PFSK-1 (cell line): ENCODE results near the gene DIP2B.

Experiments
- POLR2AphosphoS5 ChIP-seq: IDR thresholded peaks from 2 replicates; pipeline ENCODE4 v1.6.1; 2012; ENCODE audit warnings: low read depth, mild to moderate bottlenecking, control low read depth, low read length, moderate library complexity
- TAF1 ChIP-seq: IDR thresholded peaks from 2 replicates; pipeline ENCODE4 v1.6.1; 2012; ENCODE audit warnings: low read length, control low read depth, borderline replicate concordance; ENCODE audit not compliant: insufficient read depth
- TF ChIP-seq, protein P1 (sequence below), 2 experiments: IDR thresholded peaks; 2 replicates each; pipeline versions ENCODE4 v1.6.1 to v1.8.0; 2011 to 2012; ENCODE audit warnings: low read depth in 2 of 2, low read length in 2 of 2, control low read depth in 1 of 2, inconsistent platforms in 1 of 2, mild to moderate bottlenecking in 1 of 2, moderate library complexity in 1 of 2; ENCODE audit not compliant: insufficient read depth in 1 of 2

DNA sequence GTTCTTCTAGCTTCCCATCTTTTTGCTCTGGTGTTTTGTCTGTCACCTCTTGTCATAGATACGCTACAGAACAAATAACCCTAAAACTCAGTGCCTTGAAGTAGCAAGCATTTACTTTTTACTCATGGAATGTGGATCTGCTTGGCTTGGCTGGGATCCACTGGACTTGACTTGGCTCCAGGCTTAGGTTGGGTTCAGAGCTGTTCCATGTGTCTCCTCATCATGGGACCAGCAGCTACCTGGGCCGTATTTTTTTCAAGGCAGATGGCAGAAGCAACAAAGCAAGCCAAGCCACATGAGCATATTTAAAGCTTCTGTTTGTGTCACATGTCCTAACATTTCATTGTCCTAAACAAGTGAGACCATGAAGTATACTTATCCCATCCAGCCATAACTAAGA, 210.4 kb downstream of the DIP2B start:
- TF ChIP-seq TAF1 (no peak), POLR2AphosphoS5 (no peak)
- TF ChIP-seq, protein P1, sequence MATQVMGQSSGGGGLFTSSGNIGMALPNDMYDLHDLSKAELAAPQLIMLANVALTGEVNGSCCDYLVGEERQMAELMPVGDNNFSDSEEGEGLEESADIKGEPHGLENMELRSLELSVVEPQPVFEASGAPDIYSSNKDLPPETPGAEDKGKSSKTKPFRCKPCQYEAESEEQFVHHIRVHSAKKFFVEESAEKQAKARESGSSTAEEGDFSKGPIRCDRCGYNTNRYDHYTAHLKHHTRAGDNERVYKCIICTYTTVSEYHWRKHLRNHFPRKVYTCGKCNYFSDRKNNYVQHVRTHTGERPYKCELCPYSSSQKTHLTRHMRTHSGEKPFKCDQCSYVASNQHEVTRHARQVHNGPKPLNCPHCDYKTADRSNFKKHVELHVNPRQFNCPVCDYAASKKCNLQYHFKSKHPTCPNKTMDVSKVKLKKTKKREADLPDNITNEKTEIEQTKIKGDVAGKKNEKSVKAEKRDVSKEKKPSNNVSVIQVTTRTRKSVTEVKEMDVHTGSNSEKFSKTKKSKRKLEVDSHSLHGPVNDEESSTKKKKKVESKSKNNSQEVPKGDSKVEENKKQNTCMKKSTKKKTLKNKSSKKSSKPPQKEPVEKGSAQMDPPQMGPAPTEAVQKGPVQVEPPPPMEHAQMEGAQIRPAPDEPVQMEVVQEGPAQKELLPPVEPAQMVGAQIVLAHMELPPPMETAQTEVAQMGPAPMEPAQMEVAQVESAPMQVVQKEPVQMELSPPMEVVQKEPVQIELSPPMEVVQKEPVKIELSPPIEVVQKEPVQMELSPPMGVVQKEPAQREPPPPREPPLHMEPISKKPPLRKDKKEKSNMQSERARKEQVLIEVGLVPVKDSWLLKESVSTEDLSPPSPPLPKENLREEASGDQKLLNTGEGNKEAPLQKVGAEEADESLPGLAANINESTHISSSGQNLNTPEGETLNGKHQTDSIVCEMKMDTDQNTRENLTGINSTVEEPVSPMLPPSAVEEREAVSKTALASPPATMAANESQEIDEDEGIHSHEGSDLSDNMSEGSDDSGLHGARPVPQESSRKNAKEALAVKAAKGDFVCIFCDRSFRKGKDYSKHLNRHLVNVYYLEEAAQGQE (IDR thresholded peaks at IDR 0.05; ENCODE audit: insufficient read depth in 1 of 2, low read depth in 2 of 2, low read length in 2 of 2): no peak
